Erythroblast (primary cell): ENCODE data around the gene EXOC8.

ENCODE experiments used
- DNase-seq, 2 experiments: peaks; one replicate each; lab custom pipeline; 2025; lab: John Stamatoyannopoulos, UW
- GATA1 ChIP-seq: IDR thresholded peaks from 2 replicates; pipeline ENCODE4 v1.6.1; 2011; ENCODE audit warnings: low read depth, mild to moderate bottlenecking, control low read depth, low read length, moderate library complexity
- POLR2A ChIP-seq: IDR thresholded peaks from 2 replicates; pipeline ENCODE4 v1.6.1; 2011; ENCODE audit warnings: mild to moderate bottlenecking, low read length

Gene EXOC8

DNA sequence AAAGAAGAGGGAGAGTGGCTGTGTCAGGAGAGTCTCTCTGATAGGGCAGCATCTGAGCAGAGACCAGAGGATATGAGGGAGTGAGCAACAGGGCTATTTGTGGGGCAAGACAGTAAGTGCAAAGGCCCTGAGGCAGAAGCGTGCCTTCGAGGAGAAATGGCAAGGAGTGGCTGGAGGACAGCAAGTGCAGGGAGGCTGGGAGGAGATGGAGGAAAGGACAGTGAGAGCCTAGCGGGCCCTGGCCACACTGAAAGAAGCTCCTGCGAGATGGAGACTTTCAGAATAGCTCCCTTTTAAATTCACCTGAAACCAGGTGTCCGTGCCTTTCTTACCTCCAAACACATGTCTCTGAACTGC, 25.2 kb downstream of the EXOC8 start:
- no peak for TF ChIP-seq POLR2A
- TF ChIP-seq GATA1, result no peak
- no peak for DNase-seq

DNA sequence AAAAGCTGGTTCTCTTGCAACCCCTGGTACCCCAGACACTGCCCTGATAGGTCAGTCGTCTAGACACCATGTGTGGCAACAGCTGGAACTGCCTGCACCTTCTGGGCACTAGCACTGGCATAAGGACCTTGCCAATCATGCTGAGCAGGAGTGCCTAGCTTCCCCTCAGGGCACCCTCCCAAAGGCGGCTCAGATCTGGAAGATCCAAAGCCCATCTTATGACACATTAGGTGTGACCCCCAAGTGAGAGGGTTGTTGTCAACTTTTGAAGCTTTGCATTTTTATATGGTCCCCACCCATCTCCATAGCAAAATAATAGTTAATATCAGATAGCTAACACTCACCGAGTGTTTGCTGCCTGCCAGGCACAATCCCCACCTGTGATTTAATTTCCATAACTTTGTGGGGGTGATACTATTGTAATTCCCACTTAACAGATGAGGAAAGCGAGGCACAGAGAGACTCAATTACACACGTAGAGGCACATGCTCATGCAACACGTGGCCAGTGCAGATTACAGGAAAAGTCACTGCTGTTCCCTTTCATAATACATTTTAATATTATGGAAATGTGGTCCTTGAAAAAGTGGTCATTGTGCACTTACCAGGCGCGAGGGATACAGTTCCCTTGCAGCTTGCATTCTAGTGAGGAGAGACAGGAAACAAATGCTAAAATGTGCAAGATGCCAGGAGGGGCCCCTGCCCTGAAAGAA, 25.8 kb downstream of the EXOC8 start:
- DNase-seq, result no peak
- TF ChIP-seq GATA1 (no peak), POLR2A (no peak)

DNA sequence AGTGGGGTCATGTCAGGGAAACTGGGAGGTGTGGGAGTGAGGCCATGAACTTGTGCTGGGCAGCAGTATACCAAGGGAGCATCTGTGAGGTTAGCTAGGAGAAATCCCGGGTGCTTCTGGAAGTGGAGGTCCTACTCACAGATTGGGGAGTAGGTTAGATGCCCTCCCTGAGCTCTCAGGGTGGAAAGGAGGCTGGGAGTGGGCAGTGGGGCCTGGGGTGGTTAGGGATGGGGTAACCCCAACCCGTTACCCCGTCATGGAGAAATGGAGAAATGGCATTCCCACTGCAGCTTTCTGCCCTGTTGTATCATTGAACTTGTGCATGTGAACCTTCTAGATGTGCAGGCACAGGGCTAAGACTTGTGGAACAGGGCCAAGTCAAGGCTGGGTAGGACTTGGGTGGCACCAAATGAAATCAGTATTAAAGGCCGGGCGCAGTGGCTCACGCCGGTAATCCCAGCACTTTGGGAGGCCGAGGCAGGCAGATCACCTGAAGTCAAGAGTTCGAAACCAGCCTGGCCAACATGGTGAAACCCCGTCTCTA, 27.2 kb downstream of the EXOC8 start:
- TF ChIP-seq POLR2A (no peak), GATA1 (no peak)
- DNase-seq, result no peak

DNA sequence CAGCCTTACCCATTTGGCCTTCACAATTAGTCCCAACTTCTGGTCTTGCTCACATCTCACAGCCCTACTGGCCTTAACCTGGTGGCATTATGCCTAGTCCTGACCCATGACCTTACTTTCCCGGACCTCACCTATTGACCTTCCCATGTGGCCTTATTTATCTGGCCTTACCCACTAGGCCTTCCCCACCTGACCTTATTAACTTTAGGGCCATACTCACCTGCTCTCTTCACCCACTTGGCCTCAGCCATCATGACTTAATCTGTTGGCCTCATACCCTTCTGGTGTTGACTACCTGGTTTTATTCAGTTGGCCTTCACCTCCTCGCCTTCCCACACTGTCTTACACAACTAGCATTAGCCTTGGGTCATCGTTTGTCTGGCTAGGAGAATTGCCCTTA, 35.7 kb downstream of the EXOC8 start:
- no peak for DNase-seq
- TF ChIP-seq POLR2A (no peak), GATA1 (no peak)

DNA sequence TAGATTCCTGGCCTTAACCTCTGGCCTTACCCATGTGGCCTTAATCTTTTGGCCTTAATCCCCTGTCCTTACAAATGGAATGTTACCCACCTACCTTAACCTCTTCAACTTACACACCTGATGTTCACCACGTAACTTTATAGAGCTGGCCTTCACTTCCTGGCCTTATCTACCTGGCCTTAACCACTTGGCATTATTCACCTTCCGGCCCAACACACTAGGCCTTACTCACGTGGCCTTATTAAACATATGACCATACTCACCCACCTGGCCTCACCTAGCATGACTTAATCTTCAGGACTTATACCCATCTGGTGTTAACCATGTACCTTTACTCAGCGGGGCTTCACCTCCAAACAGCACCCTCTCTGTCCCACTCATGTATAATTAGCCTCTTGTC, 41.7 kb downstream of the EXOC8 start:
- no peak for DNase-seq

DNA sequence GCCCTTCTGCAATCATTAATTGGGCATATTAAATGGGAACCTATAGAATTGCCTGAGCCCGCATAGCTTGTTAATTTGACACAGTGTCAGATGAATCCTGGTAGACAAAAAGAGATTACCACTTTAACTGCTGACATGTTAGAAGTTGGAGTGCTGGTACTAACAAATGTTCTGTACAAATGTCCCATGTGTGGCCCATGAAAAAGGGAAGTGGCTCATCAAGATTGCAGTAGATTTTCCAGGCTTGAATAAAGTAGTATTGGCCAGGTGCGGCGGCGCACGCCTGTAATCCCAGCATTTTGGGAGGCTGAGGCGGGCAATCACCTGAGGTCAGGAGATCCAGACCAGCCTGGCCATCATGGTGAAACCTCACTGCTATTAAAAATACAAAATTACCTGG, 51.0 kb downstream of the EXOC8 start:
- TF ChIP-seq GATA1 (no peak), POLR2A (no peak)

More for the DNA sequence above, 41.7 kb downstream of the EXOC8 start:
- TF ChIP-seq POLR2A (no peak), GATA1 (no peak)

DNA sequence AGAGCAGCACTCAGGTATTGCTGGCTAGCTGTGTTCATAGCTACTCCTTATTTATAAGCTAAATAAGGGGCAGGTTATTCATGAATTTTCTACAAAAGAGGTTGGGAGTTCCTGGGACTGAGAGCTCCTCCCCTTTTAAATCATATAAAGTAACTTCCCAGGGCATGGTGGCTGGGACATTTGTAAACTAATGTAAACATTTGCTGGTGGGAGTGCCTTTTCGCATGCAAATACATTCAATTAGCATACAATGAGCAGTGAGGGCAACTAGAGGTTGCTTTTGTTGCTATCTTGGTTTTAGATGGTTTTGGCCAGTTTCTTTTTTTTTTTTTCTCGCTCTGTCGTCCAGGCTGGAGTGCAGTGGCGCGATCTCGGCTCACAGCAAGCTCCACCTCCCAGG, 53.2 kb downstream of the EXOC8 start:
- TF ChIP-seq POLR2A, result no peak
- TF ChIP-seq GATA1, result no peak
- no peak for DNase-seq

More for the DNA sequence above, 51.0 kb downstream of the EXOC8 start:
- DNase-seq, result no peak
